Esophagus squamous epithelium (tissue), 5 donors: ENCODE data around the gene VPS26A. TPM values are rescaled to one million over a fixed set of nuclear protein-coding genes. Genes with fewer than 3 reads are reported as not detected.

ENCODE experiments used
- DNase-seq: peaks from one replicate; lab custom pipeline; 2025; lab: John Stamatoyannopoulos, UW
- H3K27ac ChIP-seq, 4 donors: fragments of 200-600 bp; sonication (generic); one replicate each; pipeline ENCODE4 v1.5.1; 2016 to 2019; ENCODE audit warnings: mild to moderate bottlenecking in 1 of 4
- H3K27me3 ChIP-seq, 4 donors: fragments of 200-600 bp; sonication (generic); 1 replicate in 3 of 4; 2 replicates in 1 of 4; pipeline versions ENCODE4 v1.5.1 to v1.6.0; 2017 to 2021; ENCODE audit warnings: antibody characterized with exemption in 1 of 4
- H3K36me3 ChIP-seq, 3 donors: fragments of 200-600 bp; sonication (generic); one replicate each; pipeline ENCODE4 v1.5.1; 2016 to 2019
- H3K4me1 ChIP-seq, 3 donors: fragments of 200-600 bp; sonication (generic); one replicate each; pipeline ENCODE4 v1.5.1; 2017 to 2019
- H3K4me3 ChIP-seq, 4 donors: fragments of 200-600 bp; sonication (generic); 1 replicate in 3 of 4; 2 replicates in 1 of 4; pipeline ENCODE4 v1.5.1; 2016 to 2019; ENCODE audit warnings: mild to moderate bottlenecking in 2 of 4, moderate library complexity in 1 of 4
- H3K9me3 ChIP-seq, 3 donors: fragments of 200-600 bp; sonication (generic); one replicate each; pipeline ENCODE4 v1.5.1; 2016 to 2019
- CTCF ChIP-seq, 6 experiments: fragments of 450-650 bp in 4 of 6; fragments of 200-600 bp in 2 of 6; sonication (generic) in 2 of 6; IDR thresholded peaks; one replicate each; pipeline ENCODE4 v1.5.1; 2016 to 2019; ENCODE audit warnings: antibody characterized with exemption in 6 of 6, mild to moderate bottlenecking in 4 of 6, moderate library complexity in 4 of 6
- POLR2A ChIP-seq, 4 donors: fragments of 450-650 bp; IDR thresholded peaks; one replicate each; pipeline ENCODE4 v1.6.1; 2017; ENCODE audit warnings: antibody characterized with exemption in 4 of 4, mild to moderate bottlenecking in 4 of 4, moderate library complexity in 3 of 4
- WGBS, 2 donors: methylation state at CpG; one replicate each; pipeline ENCODE4 v1.1.5; 2018; 5-methylcytosine and 5-hydroxymethylcytosine counted together
- intact Hi-C: fragments of 100-400 bp; cut with DNase I; formaldehyde crosslinking; loops from one replicate; pipeline ENCODE4 v1.15.0; 2022
- total RNA-seq, 4 donors: library from RNA; depleted of rRNA; stranded (reverse); fragments of >200 nt; gene quantifications; one replicate each; pipeline ENCODE4 v1.1.0, GENCODE V29; 2016
- donor health status: DM: yes; HTN: yes; CAD: no.

Gene VPS26A
- total RNA-seq, 4 donors from 2014 or later = 31.5 to 43.1 (median 37.4) TPM

- H3K27ac ChIP-seq = peak overlapping the region; percentile 54 to 88 (median 86)
- intact Hi-C loops = loop anchor here (10.0 kb wide), 1 partner anchor 85 kb away; no protein-coding TSS in a partner anchor
- no peaks in the 10 kb centered on the region for H3K27me3 ChIP-seq
- peaks cover 0 to 29% (median 3%) of the 10 kb centered on the region in 3 donors for H3K4me1 ChIP-seq
- TF ChIP-seq CTCF (IDR thresholded peaks at IDR 0.05) = no peak
- peak in 1 of 4 donors; percentile 67 for TF ChIP-seq POLR2A (IDR thresholded peaks at IDR 0.05)
- H3K4me3 ChIP-seq = peak overlapping the region in 3 of 4 donors; percentile 42 to 61 (median 44)
- WGBS, 2 donors = 59 to 65% methylated on average over 16 of the region's 16 CpGs
- no peaks in the 10 kb centered on the region for H3K36me3 ChIP-seq
- no peak for DNase-seq
- no peaks in the 10 kb centered on the region for H3K9me3 ChIP-seq
These were observed 34.1 kb upstream of the VPS26A start for GRCh38 chr10:69089638-69090599.

- H3K36me3 ChIP-seq = no peaks in the 10 kb centered on the region
- intact Hi-C loops = loop anchor here (10.0 kb wide), 1 partner anchor 86 kb away; no protein-coding TSS in a partner anchor
- WGBS, 2 donors = 65 to 78% methylated on average over 1 of the region's 1 CpG
- no peak for DNase-seq
- no peaks in the 10 kb centered on the region for H3K9me3 ChIP-seq
- TF ChIP-seq POLR2A (IDR thresholded peaks at IDR 0.05) (no peak), CTCF (IDR thresholded peaks at IDR 0.05) (no peak)
- H3K27ac ChIP-seq = peak overlapping the region; percentile 36 to 88 (median 86)
- H3K4me1 ChIP-seq = peaks cover 0 to 24% (median 3%) of the 10 kb centered on the region in 3 donors
- peak overlapping the region in 3 of 4 donors; percentile 42 to 61 (median 44) for H3K4me3 ChIP-seq
- H3K27me3 ChIP-seq = no peaks in the 10 kb centered on the region
These were observed 33.3 kb upstream of the VPS26A start for GRCh38 chr10:69090685-69091084.

- TF ChIP-seq CTCF (IDR thresholded peaks at IDR 0.05) (no peak), POLR2A (IDR thresholded peaks at IDR 0.05) (no peak)
- H3K9me3 ChIP-seq = no peaks in the 10 kb centered on the region
- no peaks in the 10 kb centered on the region for H3K36me3 ChIP-seq
- peak overlapping the region in 3 of 4 donors; percentile 86 to 88 (median 87) for H3K27ac ChIP-seq
- WGBS, 2 donors = 38 to 45% methylated on average over 8 of the region's 8 CpGs
- H3K27me3 ChIP-seq = no peaks in the 10 kb centered on the region
- intact Hi-C loops = loop anchor here (10.0 kb wide), 1 partner anchor 86 kb away; no protein-coding TSS in a partner anchor
- peaks cover 0 to 19% (median 3%) of the 10 kb centered on the region in 3 donors for H3K4me1 ChIP-seq
- no peak for DNase-seq
- H3K4me3 ChIP-seq = peak overlapping the region in 2 of 4 donors; percentile 42 to 61
These were observed 32.8 kb upstream of the VPS26A start for GRCh38 chr10:69091143-69091651.

- intact Hi-C loops = loop anchor here (10.0 kb wide), 1 partner anchor 88 kb away; no protein-coding TSS in a partner anchor
- peak; percentile 25 for DNase-seq
- Histone ChIP-seq H3K36me3 (peaks cover 0 to 4% (median 0%) of the 10 kb centered on the region in 3 donors), H3K27ac (peak overlapping the region in 2 of 4 donors; percentile 16 to 53), H3K4me1 (peaks cover 0 to 7% (median 0%) of the 10 kb centered on the region in 3 donors), H3K9me3 (no peaks in the 10 kb centered on the region), H3K4me3 (peak overlapping the region in 1 of 4 donors; percentile 9), H3K27me3 (no peaks in the 10 kb centered on the region)
- peak; percentile 53 to 88 (median 81) for TF ChIP-seq CTCF (IDR thresholded peaks at IDR 0.05)
- no peak for TF ChIP-seq POLR2A (IDR thresholded peaks at IDR 0.05)
- 34 to 37% methylated on average over 17 of the region's 17 CpGs for WGBS, 2 donors
These were observed 30.8 kb upstream of the VPS26A start for GRCh38 chr10:69092959-69093850.
